Keratinocyte (primary cell): ENCODE results near the gene WFS1.

ENCODE experiments used
- EZH2 ChIP-seq: IDR thresholded peaks from one replicate; pipeline ENCODE4 v1.6.1; 2012; ENCODE audit warnings: inconsistent platforms, mild to moderate bottlenecking, low read length, moderate library complexity
- TF ChIP-seq, protein P1 (sequence below), 3 experiments: IDR thresholded peaks in 1 of 3; conservative IDR thresholded peaks in 1 of 3; optimal IDR thresholded peaks in 1 of 3; 2 replicates in 2 of 3; 3 replicates in 1 of 3; pipeline versions ENCODE3 to v1.5.1; 2011; ENCODE audit warnings: low read length in 3 of 3, mild to moderate bottlenecking in 3 of 3, moderate library complexity in 2 of 3, control low read depth in 1 of 3, inconsistent platforms in 1 of 3; ENCODE audit not compliant: insufficient read depth in 2 of 3; ENCODE audit errors: extremely low read depth in 1 of 3

DNA sequence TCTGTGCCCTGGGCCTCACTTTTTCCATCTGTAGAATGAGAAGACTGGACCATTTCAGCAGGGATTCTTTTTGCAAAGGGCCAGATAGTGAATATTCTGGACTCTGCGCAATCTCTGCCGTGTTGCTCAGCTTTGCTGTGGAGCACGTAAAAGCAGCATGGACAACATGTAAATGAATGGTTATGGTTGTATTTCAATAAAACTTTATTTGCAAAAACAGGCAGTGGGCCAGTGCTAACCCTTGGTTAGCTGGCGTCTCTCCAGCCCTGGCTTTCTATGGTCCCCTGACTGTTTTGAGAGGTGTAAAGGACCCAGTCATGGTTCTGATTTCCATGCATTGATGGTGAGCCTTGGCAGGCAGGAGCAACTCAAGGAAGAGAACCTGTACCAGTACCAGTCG lies 18.7 kb downstream of the WFS1 start:
- TF ChIP-seq EZH2 = no peak
- TF ChIP-seq, protein P1, sequence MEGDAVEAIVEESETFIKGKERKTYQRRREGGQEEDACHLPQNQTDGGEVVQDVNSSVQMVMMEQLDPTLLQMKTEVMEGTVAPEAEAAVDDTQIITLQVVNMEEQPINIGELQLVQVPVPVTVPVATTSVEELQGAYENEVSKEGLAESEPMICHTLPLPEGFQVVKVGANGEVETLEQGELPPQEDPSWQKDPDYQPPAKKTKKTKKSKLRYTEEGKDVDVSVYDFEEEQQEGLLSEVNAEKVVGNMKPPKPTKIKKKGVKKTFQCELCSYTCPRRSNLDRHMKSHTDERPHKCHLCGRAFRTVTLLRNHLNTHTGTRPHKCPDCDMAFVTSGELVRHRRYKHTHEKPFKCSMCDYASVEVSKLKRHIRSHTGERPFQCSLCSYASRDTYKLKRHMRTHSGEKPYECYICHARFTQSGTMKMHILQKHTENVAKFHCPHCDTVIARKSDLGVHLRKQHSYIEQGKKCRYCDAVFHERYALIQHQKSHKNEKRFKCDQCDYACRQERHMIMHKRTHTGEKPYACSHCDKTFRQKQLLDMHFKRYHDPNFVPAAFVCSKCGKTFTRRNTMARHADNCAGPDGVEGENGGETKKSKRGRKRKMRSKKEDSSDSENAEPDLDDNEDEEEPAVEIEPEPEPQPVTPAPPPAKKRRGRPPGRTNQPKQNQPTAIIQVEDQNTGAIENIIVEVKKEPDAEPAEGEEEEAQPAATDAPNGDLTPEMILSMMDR (optimal IDR thresholded peaks at IDR 0.05 in 1 of 3, IDR thresholded peaks at IDR 0.05 in 1 of 3, conservative IDR thresholded peaks at IDR 0.05 in 1 of 3; ENCODE audit: extremely low read depth in 1 of 3, insufficient read depth in 2 of 3, low read length in 3 of 3) = no peak
